ELF-1 (cell line): Measurements from ENCODE around the gene DRGX.

Experiments used
- DNase-seq: peaks from one replicate; pipeline ENCODE4 v3.0.0-alpha.2; 2016; ENCODE audit warnings: low read depth, low spot score

The DRGX gene

GRCh38 chr10:49395741-49396665, at the start of gene DRGX:
Gene DRGX (minus strand): TSS chr10:49396089. CDS start chr10:49395440, 649 bp downstream.
- DNase-seq: peak; percentile 55

- DNase-seq: no peak
Observed at GRCh38 chr10:49444349-49444748, 48.5 kb upstream of the DRGX start.

GRCh38 chr10:49442863-49443262, 47.0 kb upstream of the DRGX start:
- DNase-seq: no peak

- peak; percentile 39 for DNase-seq
Observed at GRCh38 chr10:49441488-49442476, 45.9 kb upstream of the DRGX start.

GRCh38 chr10:49435225-49435624, 39.3 kb upstream of the DRGX start:
- DNase-seq: no peak

- DNase-seq: no peak
Observed at GRCh38 chr10:49433069-49433468, 37.2 kb upstream of the DRGX start.

- no peak for DNase-seq
Observed at GRCh38 chr10:49431426-49431825, 35.5 kb upstream of the DRGX start.

GRCh38 chr10:49429458-49429857, 33.6 kb upstream of the DRGX start:
- DNase-seq: no peak

- no peak for DNase-seq
Observed at GRCh38 chr10:49426490-49427360, 30.8 kb upstream of the DRGX start.

- peak; percentile 81 for DNase-seq
Observed at GRCh38 chr10:49419005-49419404, 23.1 kb upstream of the DRGX start.

- no peak for DNase-seq
Observed at GRCh38 chr10:49418328-49418727, 22.4 kb upstream of the DRGX start.

GRCh38 chr10:49418053-49418326, 22.1 kb upstream of the DRGX start:
- DNase-seq: no peak

- no peak for DNase-seq
Observed at GRCh38 chr10:49417311-49418052, 21.6 kb upstream of the DRGX start.

- DNase-seq: no peak
Observed at GRCh38 chr10:49415846-49416245, 20.0 kb upstream of the DRGX start.

- no peak for DNase-seq
Observed at GRCh38 chr10:49415109-49415508, 19.2 kb upstream of the DRGX start.

- DNase-seq: no peak
Observed at GRCh38 chr10:49414496-49414895, 18.6 kb upstream of the DRGX start.

GRCh38 chr10:49412571-49412970, 16.7 kb upstream of the DRGX start:
- no peak for DNase-seq

GRCh38 chr10:49410365-49411074, 14.6 kb upstream of the DRGX start:
- no peak for DNase-seq

GRCh38 chr10:49409755-49410154, 13.9 kb upstream of the DRGX start:
- DNase-seq: no peak
